SIG-M5 (cell line): ENCODE results near the gene GJA3.

ENCODE experiments used
- DNase-seq: peaks from one replicate; lab custom pipeline; 2025; lab: John Stamatoyannopoulos, UW

GJA3 gene

GRCh38 chr13:20150561-20150960 lies 10.3 kb downstream of the GJA3 start:
- no peak for DNase-seq

GRCh38 chr13:20149762-20150161 lies 11.1 kb downstream of the GJA3 start:
- no peak for DNase-seq

GRCh38 chr13:20148501-20149183 lies 12.2 kb downstream of the GJA3 start:
- DNase-seq, result no peak

GRCh38 chr13:20146381-20146780 lies 14.5 kb downstream of the GJA3 start:
- DNase-seq, result no peak

- no peak for DNase-seq
Measured at GRCh38 chr13:20145521-20145920, 15.3 kb downstream of the GJA3 start.

GRCh38 chr13:20144141-20144850 lies 16.6 kb downstream of the GJA3 start:
- DNase-seq, result no peak

- no peak for DNase-seq
Measured at GRCh38 chr13:20142927-20143480, 17.8 kb downstream of the GJA3 start.

- DNase-seq, result no peak
Measured at GRCh38 chr13:20142023-20142926, 18.6 kb downstream of the GJA3 start.

GRCh38 chr13:20141238-20142022 lies 19.4 kb downstream of the GJA3 start:
- DNase-seq, result no peak

GRCh38 chr13:20140487-20140886 lies 20.4 kb downstream of the GJA3 start:
- no peak for DNase-seq

- no peak for DNase-seq
Measured at GRCh38 chr13:20137875-20138274, 23.0 kb downstream of the GJA3 start.

GRCh38 chr13:20136781-20137703 lies 23.8 kb downstream of the GJA3 start:
- DNase-seq, result no peak

- no peak for DNase-seq
Measured at GRCh38 chr13:20134732-20135131, 26.1 kb downstream of the GJA3 start.

- DNase-seq, result no peak
Measured at GRCh38 chr13:20132052-20132634, 28.7 kb downstream of the GJA3 start.

GRCh38 chr13:20131057-20131832 lies 29.6 kb downstream of the GJA3 start:
- DNase-seq, result no peak

- DNase-seq, result no peak
Measured at GRCh38 chr13:20130652-20131051, 30.2 kb downstream of the GJA3 start.

- DNase-seq, result no peak
Measured at GRCh38 chr13:20130012-20130411, 30.8 kb downstream of the GJA3 start.

- DNase-seq, result no peak
Measured at GRCh38 chr13:20129076-20129475, 31.8 kb downstream of the GJA3 start.

GRCh38 chr13:20128459-20128931 lies 32.4 kb downstream of the GJA3 start:
- no peak for DNase-seq
